GM12875 (cell line): ENCODE data around the gene CD40LG.

ENCODE experiments used
- H3K4me3 ChIP-seq: one replicate; pipeline ENCODE4 v1.5.1; 2011; ENCODE audit warnings: low read depth, low read length, control low read depth
- CTCF ChIP-seq: IDR thresholded peaks from 2 replicates; pipeline ENCODE4 v1.5.1; 2011; ENCODE audit warnings: low read depth, mild to moderate bottlenecking, control low read depth, inconsistent platforms, low read length, moderate library complexity, borderline replicate concordance; ENCODE audit not compliant: insufficient read depth

The CD40LG gene

GRCh38 chrX:136674270-136674985 is 26.5 kb downstream of the CD40LG start:
- no peak overlapping the region for H3K4me3 ChIP-seq
- no peak for TF ChIP-seq CTCF

GRCh38 chrX:136679531-136679930 is 31.6 kb downstream of the CD40LG start:
- no peak overlapping the region for H3K4me3 ChIP-seq
- no peak for TF ChIP-seq CTCF

GRCh38 chrX:136684120-136684519 is 36.2 kb downstream of the CD40LG start:
- TF ChIP-seq CTCF: no peak
- H3K4me3 ChIP-seq: no peak overlapping the region

- H3K4me3 ChIP-seq: no peak overlapping the region
- TF ChIP-seq CTCF: no peak
Observed at GRCh38 chrX:136687457-136687856, 39.5 kb downstream of the CD40LG start.

- TF ChIP-seq CTCF: no peak
- H3K4me3 ChIP-seq: no peak overlapping the region
Observed at GRCh38 chrX:136689436-136689835, 41.5 kb downstream of the CD40LG start.

- no peak for TF ChIP-seq CTCF
- H3K4me3 ChIP-seq: no peak overlapping the region
Observed at GRCh38 chrX:136691028-136691809, 43.3 kb downstream of the CD40LG start.

- TF ChIP-seq CTCF: no peak
- H3K4me3 ChIP-seq: no peak overlapping the region
Observed at GRCh38 chrX:136692271-136692670, 44.3 kb downstream of the CD40LG start.
